ENCODE measurements around the gene IFNGR1.
"Not testable (repeated sequence)": the region's sequence is repeated elsewhere in the genome, so short reads cannot be mapped to it uniquely, and the experiment has no call there.

Gene IFNGR1

GRCh38 chr6:137260217-137260616, 41.0 kb upstream of the IFNGR1 start:
- TF ChIP-seq, protein P1, sequence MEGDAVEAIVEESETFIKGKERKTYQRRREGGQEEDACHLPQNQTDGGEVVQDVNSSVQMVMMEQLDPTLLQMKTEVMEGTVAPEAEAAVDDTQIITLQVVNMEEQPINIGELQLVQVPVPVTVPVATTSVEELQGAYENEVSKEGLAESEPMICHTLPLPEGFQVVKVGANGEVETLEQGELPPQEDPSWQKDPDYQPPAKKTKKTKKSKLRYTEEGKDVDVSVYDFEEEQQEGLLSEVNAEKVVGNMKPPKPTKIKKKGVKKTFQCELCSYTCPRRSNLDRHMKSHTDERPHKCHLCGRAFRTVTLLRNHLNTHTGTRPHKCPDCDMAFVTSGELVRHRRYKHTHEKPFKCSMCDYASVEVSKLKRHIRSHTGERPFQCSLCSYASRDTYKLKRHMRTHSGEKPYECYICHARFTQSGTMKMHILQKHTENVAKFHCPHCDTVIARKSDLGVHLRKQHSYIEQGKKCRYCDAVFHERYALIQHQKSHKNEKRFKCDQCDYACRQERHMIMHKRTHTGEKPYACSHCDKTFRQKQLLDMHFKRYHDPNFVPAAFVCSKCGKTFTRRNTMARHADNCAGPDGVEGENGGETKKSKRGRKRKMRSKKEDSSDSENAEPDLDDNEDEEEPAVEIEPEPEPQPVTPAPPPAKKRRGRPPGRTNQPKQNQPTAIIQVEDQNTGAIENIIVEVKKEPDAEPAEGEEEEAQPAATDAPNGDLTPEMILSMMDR (conservative IDR thresholded peaks at IDR 0.05) = no peak
- H3K27ac ChIP-seq = no peak overlapping the region

DNA sequence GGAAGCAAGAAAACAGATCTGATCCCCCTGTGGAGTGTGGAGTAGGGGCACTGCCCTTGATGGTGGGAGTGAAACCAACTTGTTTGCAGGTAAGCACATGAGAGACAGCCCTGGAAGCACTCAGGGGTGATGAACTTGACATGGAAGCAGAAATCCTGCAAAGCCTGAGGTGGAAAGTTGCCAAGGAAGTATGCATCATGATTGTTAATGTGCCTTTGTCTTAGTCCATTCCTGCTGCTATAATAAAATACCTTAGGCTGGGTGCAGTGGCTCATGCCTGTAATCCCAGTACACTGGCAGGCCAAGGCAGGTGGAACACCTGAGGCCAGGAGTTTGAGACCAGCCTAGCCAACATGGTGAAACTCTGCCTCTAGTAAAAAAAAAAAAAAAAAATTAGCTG, 40.2 kb upstream of the IFNGR1 start:
- H3K27ac ChIP-seq = no peak overlapping the region
- TF ChIP-seq, protein P1 (conservative IDR thresholded peaks at IDR 0.05) = no peak

DNA sequence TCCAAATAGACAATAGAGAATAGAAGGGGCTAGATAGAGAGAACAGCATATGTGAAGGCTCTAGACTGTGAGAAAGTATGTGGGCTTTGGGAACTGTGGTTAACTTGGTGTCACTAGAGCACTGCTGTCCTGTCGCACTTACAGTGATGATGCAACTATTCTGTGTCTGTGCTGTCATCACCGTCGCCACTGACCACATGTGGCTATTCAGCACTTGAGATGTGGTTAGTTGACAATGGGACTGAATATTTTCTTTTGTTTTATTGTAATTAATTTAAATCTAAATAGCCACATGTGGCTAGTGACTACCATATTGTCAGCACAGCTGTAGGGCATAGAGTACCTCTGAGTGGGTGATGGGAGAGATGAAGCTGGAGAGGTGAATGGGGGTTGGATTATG, 39.0 kb upstream of the IFNGR1 start:
- TF ChIP-seq, protein P1 (conservative IDR thresholded peaks at IDR 0.05) = no peak
- no peak overlapping the region for H3K27ac ChIP-seq

- H3K27ac ChIP-seq = no peak overlapping the region
- TF ChIP-seq, protein P1 (conservative IDR thresholded peaks at IDR 0.05) = no peak
Observed at GRCh38 chr6:137256350-137257103, 37.3 kb upstream of the IFNGR1 start.

DNA sequence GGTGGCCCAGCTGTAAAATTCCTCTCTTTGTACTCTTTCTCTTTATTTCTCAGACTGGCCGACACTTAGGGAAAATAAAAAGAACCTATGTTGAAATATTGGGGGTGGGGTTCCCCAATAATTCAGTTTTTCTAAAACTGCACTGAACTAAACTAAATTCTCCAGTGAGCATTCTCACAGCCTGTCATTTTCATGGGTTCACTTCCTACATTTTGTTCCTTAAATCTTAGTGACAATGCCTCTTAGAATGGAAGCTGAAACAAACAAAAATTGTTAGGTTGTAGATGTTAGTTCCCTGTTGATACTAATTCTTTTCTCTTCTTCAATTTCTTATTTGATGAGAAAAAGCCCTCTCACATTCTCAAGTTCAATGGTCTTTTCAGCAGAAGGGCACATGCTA, 35.8 kb upstream of the IFNGR1 start:
- H3K27ac ChIP-seq = no peak overlapping the region

GRCh38 chr6:137254430-137254829, 35.2 kb upstream of the IFNGR1 start:
- H3K27ac ChIP-seq = not testable (repeated sequence)

More for the DNA sequence above, 35.8 kb upstream of the IFNGR1 start:
- TF ChIP-seq, protein P1 (conservative IDR thresholded peaks at IDR 0.05) = no peak

DNA sequence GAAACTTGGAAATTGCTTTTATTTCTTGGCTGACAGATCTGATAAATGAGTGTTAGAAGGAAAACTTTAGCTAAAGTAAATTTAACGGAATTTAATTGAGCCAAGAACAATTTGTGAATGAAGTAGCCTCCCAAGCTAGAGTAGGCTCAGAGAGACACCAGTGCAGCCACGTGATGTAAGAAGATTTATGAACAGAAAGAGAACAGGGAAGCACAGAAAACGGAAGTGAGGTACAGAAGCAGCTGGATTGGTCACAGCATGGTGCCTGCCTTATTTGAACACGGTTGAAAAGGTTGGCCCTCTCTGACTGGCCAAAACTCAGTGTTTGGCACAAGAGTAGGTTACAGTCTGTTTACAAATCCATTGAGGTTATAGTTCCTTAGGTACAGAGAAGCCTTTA, 29.5 kb upstream of the IFNGR1 start:
- no peak overlapping the region for H3K27ac ChIP-seq
- TF ChIP-seq, protein P1 (conservative IDR thresholded peaks at IDR 0.05) = no peak

DNA sequence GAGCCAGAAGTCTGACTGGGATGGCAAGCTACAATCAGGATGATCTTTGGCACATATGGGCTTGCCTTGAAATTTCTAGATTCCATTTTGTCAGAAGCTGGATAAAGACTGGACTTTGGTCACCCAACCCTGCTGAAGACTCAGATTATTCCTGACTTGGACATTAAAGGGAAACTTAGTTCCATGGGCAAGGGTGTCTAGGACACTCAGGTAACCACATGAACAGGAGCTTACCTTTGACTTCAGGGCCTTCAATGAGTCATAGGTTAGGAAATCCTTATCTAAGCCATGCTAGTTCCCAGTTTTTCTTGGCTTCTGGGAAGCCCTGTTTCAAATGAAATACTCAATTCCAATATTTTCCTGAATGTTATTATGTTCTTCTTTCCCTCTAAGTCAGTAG, 28.5 kb upstream of the IFNGR1 start:
- no peak overlapping the region for H3K27ac ChIP-seq
- TF ChIP-seq, protein P1 (conservative IDR thresholded peaks at IDR 0.05) = no peak

Data from VCaP (cell line).